ENCODE measurements around the gene PDGFA. TPM values are rescaled to one million over a fixed set of nuclear protein-coding genes. Genes with fewer than 3 reads are reported as not detected.

The PDGFA gene
- total RNA-seq, 1 donor from 2014 or later = 9.8 TPM

GRCh38 chr7:494906-495305 lies 24.7 kb downstream of the PDGFA start:
- Histone ChIP-seq H3K27me3 (no peaks in the 10 kb centered on the region), H3K4me3 (no peak overlapping the region)
- TF ChIP-seq EZH2phosphoT487 (IDR thresholded peaks at IDR 0.05) (no peak), EZH2 (IDR thresholded peaks at IDR 0.05) (no peak)
- TF ChIP-seq, protein P1, sequence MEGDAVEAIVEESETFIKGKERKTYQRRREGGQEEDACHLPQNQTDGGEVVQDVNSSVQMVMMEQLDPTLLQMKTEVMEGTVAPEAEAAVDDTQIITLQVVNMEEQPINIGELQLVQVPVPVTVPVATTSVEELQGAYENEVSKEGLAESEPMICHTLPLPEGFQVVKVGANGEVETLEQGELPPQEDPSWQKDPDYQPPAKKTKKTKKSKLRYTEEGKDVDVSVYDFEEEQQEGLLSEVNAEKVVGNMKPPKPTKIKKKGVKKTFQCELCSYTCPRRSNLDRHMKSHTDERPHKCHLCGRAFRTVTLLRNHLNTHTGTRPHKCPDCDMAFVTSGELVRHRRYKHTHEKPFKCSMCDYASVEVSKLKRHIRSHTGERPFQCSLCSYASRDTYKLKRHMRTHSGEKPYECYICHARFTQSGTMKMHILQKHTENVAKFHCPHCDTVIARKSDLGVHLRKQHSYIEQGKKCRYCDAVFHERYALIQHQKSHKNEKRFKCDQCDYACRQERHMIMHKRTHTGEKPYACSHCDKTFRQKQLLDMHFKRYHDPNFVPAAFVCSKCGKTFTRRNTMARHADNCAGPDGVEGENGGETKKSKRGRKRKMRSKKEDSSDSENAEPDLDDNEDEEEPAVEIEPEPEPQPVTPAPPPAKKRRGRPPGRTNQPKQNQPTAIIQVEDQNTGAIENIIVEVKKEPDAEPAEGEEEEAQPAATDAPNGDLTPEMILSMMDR (IDR thresholded peaks at IDR 0.05) = no peak

DNA sequence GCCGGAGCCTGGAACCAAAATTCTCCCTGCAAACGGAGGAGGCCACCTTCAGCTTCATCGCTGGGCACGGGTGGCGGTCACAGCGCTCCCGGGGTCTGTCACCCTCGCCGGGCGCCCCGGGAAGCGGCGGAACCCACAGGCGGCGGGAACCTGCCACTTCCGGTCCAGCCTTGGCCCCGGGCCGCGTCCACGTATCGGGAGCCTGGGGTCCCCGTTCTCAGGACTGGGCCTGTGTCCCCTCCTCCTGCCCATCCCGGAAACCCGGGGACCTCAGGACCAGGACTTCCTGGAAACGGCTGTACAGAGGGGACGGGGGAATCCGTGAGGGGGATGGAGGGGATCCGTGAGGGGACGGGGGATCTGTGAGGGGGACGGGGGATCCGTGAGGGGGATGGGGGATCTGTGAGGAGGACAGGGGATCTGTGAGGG lies 25.4 kb downstream of the PDGFA start:
- H2AFZ ChIP-seq (replicated peaks) = no peak overlapping the region
- TF ChIP-seq EZH2phosphoT487 (IDR thresholded peaks at IDR 0.05) (no peak), EZH2 (IDR thresholded peaks at IDR 0.05) (no peak)
- TF ChIP-seq, protein P1 (IDR thresholded peaks at IDR 0.05) = no peak
- no peaks in the 10 kb centered on the region for H3K79me2 ChIP-seq (ENCODE audit: low read depth)
- H3K27me3 ChIP-seq = no peaks in the 10 kb centered on the region
- no peak overlapping the region for H3K4me3 ChIP-seq
- Mint-ChIP-seq H3K4me3 (no peak overlapping the region), H3K27me3 (ENCODE audit: insufficient read depth, low read depth) (peaks cover under 1% of the 10 kb centered on the region), H3K36me3 (no peaks in the 10 kb centered on the region), H3K4me1 (peaks cover 12% of the 10 kb centered on the region), H3K9me3 (peaks cover 2% of the 10 kb centered on the region), H3K27ac (no peak overlapping the region)
- H3K9me3 ChIP-seq (ENCODE audit: low read depth) = no peaks in the 10 kb centered on the region
- peaks cover 5% of the 10 kb centered on the region for H3K4me1 ChIP-seq
- H4K20me1 ChIP-seq (ENCODE audit: low read depth) = no peaks in the 10 kb centered on the region
- no peak overlapping the region for H3K4me2 ChIP-seq
- no peak for DNase-seq (ENCODE audit: low spot score)
- H3K36me3 ChIP-seq = no peaks in the 10 kb centered on the region
- H3F3A ChIP-seq (ENCODE audit: low read depth) = no peaks in the 10 kb centered on the region
- H3K27ac ChIP-seq = no peak overlapping the region
- H3K9ac ChIP-seq = no peak overlapping the region

More at GRCh38 chr7:494906-495305, 24.7 kb downstream of the PDGFA start:
- H3K4me3 Mint-ChIP-seq = no peak overlapping the region
- Histone ChIP-seq H4K20me1 (ENCODE audit: low read depth) (no peaks in the 10 kb centered on the region), H3K36me3 (no peaks in the 10 kb centered on the region), H3K9me3 (ENCODE audit: low read depth) (no peaks in the 10 kb centered on the region), H2AFZ (replicated peaks) (no peak overlapping the region), H3K4me1 (peaks cover 5% of the 10 kb centered on the region), H3K27ac (no peak overlapping the region), H3K9ac (no peak overlapping the region), H3K4me2 (no peak overlapping the region), H3F3A (ENCODE audit: low read depth) (no peaks in the 10 kb centered on the region), H3K79me2 (ENCODE audit: low read depth) (no peaks in the 10 kb centered on the region)
- no peak overlapping the region for H3K27ac Mint-ChIP-seq
- peaks cover 12% of the 10 kb centered on the region for H3K4me1 Mint-ChIP-seq
- peaks cover 2% of the 10 kb centered on the region for H3K9me3 Mint-ChIP-seq
- no peak for DNase-seq (ENCODE audit: low spot score)
- no peaks in the 10 kb centered on the region for H3K36me3 Mint-ChIP-seq
- H3K27me3 Mint-ChIP-seq (ENCODE audit: insufficient read depth, low read depth) = peaks cover 2% of the 10 kb centered on the region

- no peak overlapping the region for H3K27ac Mint-ChIP-seq
- H4K20me1 ChIP-seq (ENCODE audit: low read depth) = no peaks in the 10 kb centered on the region
- no peaks in the 10 kb centered on the region for H3F3A ChIP-seq (ENCODE audit: low read depth)
- no peak overlapping the region for H2AFZ ChIP-seq (replicated peaks)
- no peaks in the 10 kb centered on the region for H3K27me3 ChIP-seq
- peaks cover 12% of the 10 kb centered on the region for H3K4me1 Mint-ChIP-seq
- H3K4me3 ChIP-seq = no peak overlapping the region
- no peaks in the 10 kb centered on the region for H3K79me2 ChIP-seq (ENCODE audit: low read depth)
- no peak overlapping the region for H3K4me3 Mint-ChIP-seq
- no peak overlapping the region for H3K4me2 ChIP-seq
- TF ChIP-seq EZH2phosphoT487 (IDR thresholded peaks at IDR 0.05) = no peak
- TF ChIP-seq, protein P1 (IDR thresholded peaks at IDR 0.05) = no peak
- TF ChIP-seq EZH2 (IDR thresholded peaks at IDR 0.05) = no peak
- H3K36me3 ChIP-seq = no peaks in the 10 kb centered on the region
- H3K27ac ChIP-seq = no peak overlapping the region
- H3K9me3 Mint-ChIP-seq = peaks cover 2% of the 10 kb centered on the region
- DNase-seq (ENCODE audit: low spot score) = no peak
- H3K27me3 Mint-ChIP-seq (ENCODE audit: insufficient read depth, low read depth) = no peaks in the 10 kb centered on the region
- H3K9ac ChIP-seq = no peak overlapping the region
- no peaks in the 10 kb centered on the region for H3K36me3 Mint-ChIP-seq
- peaks cover 5% of the 10 kb centered on the region for H3K4me1 ChIP-seq
- H3K9me3 ChIP-seq (ENCODE audit: low read depth) = no peaks in the 10 kb centered on the region
These were observed 25.9 kb downstream of the PDGFA start for GRCh38 chr7:493661-494251.
